ENCODE results near the gene MISP. TPM values are rescaled to one million over a fixed set of nuclear protein-coding genes. Genes with fewer than 3 reads are reported as not detected.
"Not testable (repeated sequence)": the region's sequence is repeated elsewhere in the genome, so short reads cannot be mapped to it uniquely, and the experiment has no call there.

The MISP gene, protein sequence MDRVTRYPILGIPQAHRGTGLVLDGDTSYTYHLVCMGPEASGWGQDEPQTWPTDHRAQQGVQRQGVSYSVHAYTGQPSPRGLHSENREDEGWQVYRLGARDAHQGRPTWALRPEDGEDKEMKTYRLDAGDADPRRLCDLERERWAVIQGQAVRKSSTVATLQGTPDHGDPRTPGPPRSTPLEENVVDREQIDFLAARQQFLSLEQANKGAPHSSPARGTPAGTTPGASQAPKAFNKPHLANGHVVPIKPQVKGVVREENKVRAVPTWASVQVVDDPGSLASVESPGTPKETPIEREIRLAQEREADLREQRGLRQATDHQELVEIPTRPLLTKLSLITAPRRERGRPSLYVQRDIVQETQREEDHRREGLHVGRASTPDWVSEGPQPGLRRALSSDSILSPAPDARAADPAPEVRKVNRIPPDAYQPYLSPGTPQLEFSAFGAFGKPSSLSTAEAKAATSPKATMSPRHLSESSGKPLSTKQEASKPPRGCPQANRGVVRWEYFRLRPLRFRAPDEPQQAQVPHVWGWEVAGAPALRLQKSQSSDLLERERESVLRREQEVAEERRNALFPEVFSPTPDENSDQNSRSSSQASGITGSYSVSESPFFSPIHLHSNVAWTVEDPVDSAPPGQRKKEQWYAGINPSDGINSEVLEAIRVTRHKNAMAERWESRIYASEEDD
- total RNA-seq = 2.9 TPM

GRCh38 chr19:750640-751423 is at the start of gene MISP:
Gene MISP, plus strand, starts transcription at chr19:751112. Its CDS starts 5,835 bp downstream, at chr19:756947.
- DNase-seq = no peak

GRCh38 chr19:702847-703246 is 48.1 kb upstream of the MISP start:
- DNase-seq = not testable (repeated sequence)

DNA sequence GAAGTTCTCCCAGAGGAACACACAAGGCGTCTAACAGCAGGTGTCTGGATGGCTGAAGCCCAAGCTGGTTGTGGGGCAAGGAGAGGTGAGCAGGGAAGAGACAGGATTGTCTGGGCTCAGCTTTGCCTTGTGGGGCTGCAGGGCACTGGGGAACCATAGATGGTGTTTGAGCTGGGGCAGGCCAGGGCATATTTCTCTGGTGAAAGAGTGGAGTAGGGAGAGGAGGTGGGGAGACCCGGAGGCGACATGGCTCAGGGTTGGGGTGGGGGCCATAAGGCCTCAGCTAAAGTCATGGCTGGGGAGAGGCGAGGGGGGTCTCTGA is 47.6 kb upstream of the MISP start:
- DNase-seq = no peak

DNA sequence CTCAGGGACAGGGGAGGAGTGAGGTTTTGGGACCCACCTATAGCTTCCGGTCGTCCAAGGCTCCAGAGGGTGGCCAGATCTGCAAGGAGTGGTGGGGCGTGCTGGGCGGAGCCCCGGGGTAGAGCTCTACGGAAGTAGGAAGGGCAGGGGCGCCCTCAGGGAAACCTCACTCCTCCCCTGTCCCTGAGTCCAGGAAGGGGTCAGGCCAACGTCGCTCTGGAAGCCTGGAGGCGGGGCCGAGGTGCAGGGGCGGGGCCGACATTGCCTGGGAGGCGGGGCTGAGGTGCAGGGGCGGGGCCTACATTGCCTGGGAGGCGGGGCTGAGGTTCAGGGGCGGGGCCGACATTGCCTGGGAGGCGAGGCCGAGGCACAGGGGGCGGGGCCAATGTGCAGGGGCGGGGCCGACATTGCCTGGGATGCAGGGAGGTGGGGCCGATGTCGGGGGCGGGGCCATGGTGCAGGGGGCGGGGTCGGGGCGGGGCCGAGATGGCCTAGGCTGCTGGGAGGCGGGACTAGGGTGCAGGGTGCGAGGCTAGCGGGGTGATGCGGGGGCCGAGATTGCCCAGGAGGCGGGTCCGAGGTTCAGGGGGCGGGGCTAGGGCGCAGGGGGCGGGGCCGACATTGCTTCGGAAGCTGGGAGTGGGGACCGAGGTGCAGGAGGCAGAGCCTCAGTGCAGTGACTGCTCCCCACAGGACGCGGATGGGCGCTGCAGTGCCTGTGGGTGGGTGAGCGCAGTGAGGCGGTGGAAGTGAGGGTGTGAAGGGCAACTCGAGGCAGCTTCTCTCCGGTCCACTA is 47.1 kb upstream of the MISP start:
- DNase-seq = peak; percentile 55

DNA sequence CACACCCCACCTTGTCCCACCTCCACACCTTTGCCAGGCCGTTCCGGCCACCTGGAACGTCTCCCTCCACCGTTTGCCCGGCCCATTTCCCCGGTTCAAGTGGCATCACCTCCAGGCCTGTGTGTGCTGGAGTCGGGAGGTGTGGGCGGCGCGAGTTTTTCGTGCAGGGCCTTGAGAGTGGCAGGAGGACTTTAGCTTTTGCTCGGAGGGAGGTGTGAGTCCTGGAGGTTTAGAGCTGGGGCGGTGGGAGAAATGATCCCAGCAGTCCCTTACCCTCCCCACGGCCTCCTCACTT is 46.5 kb upstream of the MISP start:
- no peak for DNase-seq

GRCh38 chr19:708154-709143 is 42.5 kb upstream of the MISP start, which contains the start of gene PALM:
Gene PALM, plus strand, starts transcription at chr19:708935. Its CDS starts 212 bp downstream, at chr19:709147.
- DNase-seq = peak; percentile 63

DNA sequence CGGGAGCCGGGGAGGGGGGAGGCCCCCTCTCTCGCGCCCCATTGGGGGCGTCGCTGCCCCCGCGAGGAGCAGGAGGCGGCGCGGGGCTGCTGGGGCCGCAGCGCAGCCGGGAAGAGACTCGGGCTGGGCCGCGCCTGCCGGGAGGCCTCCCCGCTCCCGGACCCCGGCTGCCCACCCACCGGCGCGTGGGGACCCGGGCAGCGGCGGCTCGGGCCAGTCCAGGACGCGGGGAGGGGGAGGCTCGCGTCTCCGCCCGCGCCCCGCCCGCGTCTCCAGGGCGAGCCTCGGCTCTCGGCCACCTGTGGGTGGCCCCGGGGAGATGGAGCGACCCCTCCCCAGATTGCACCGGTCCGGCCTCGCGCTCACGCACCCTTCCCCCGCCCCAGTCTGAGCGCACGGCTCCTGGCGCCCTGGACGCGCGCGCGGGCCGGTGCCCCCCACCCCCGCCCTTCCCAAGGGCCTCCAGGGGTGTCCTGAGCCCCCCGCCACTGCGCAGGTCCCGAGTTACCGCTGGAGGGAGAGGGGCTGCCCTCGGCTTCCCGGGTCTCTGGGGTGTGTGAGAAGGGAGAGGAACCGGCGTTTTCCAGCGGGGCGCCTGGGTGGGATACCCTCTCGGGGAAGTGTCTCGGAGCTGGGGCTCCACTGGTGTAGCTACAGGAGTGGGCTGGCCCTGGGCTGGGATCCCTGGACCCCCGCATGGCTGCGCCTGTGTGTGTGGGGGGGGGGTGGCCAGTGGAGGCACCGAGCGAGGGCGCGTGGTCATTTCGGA is 41.5 kb upstream of the MISP start:
- no peak for DNase-seq

DNA sequence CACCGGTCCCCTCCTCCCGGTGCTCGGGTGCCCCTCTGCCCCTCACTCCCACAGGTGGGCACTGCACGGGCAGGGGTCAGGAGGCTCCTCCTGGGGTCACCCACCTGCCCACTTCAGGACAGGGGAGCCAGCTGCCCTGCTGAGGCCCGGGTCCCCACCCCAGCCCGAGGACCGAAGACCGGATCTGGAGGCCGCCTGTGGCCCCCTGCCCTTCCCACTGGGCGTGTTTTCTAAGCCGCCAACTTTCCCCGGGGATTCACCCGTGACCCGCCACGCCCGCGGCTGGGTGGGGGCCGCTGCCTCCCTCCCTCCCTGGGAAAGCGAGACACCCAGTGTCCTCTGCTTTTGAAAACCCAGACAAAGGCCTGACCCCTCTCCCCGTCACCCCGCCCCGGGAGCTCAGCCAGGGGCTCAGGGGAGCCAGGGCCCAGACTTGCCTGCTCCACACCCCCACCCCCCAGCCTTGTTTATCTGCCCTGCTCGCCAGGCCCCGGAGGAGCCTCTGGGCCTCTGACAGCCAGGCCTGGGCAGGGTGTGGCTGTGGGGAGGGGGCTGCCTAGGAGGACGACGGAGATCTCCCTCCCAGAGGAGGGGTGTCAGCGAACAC is 40.8 kb upstream of the MISP start:
- DNase-seq = no peak

DNA sequence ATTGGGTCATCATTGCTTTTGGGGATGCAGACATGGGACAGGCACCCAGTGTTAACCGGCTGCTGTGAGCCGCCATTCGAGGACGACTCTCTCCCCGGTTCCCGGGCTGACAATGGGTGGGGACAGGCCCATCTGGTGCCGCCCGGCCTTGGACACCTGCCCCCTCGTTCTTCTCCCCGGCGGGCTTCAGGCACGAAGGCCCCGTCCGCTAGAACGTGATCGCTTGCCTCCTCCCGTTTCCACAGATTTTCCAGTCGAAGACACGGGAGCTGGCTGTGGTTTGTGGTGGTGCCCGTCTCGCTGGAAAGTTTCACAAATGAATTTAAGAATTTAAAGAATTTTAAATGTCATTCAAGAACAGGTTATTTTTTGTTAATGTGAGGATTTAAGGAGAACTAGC is 40.1 kb upstream of the MISP start:
- no peak for DNase-seq

DNA sequence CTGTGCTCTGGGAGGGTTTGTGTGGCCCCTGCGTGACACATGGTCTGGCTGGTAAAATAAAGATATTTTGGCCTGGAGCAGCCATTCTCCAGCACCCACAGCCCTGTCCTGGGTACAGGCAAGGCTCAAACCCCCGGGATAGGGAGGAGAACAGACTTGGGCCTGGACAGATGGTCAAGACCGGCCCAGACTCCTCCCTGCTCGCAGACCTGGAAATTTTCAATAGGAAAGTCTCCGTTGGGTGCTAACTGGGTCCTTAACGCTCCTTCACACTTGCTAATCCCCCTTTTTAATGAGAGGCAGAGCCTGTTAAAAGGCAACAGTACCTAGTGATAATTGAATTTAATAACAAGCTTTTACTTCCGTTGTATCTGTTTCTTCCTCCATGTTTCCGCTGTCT is 39.7 kb upstream of the MISP start:
- no peak for DNase-seq

GRCh38 chr19:715347-715746 is 35.6 kb upstream of the MISP start:
- DNase-seq = no peak

- no peak for DNase-seq
Measured at GRCh38 chr19:718251-718951, 32.5 kb upstream of the MISP start.

GRCh38 chr19:718991-719512 is 31.9 kb upstream of the MISP start:
- DNase-seq = peak; percentile 60

GRCh38 chr19:719636-720344 is 31.1 kb upstream of the MISP start:
- DNase-seq = peak; percentile 60

GRCh38 chr19:720345-721160 is 30.4 kb upstream of the MISP start:
- DNase-seq = peak; percentile 37

GRCh38 chr19:722553-723101 is 28.3 kb upstream of the MISP start:
- no peak for DNase-seq

GRCh38 chr19:723247-723646 is 27.7 kb upstream of the MISP start:
- DNase-seq = no peak

Data from tongue (tissue), 2 donors.